Amniotic stem cell (primary cell): ENCODE results near the gene RTP4.

Experiments used
- DNase-seq: peaks from one replicate; lab custom pipeline; 2025; lab: John Stamatoyannopoulos, UW

Gene RTP4, protein sequence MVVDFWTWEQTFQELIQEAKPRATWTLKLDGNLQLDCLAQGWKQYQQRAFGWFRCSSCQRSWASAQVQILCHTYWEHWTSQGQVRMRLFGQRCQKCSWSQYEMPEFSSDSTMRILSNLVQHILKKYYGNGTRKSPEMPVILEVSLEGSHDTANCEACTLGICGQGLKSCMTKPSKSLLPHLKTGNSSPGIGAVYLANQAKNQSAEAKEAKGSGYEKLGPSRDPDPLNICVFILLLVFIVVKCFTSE

DNA sequence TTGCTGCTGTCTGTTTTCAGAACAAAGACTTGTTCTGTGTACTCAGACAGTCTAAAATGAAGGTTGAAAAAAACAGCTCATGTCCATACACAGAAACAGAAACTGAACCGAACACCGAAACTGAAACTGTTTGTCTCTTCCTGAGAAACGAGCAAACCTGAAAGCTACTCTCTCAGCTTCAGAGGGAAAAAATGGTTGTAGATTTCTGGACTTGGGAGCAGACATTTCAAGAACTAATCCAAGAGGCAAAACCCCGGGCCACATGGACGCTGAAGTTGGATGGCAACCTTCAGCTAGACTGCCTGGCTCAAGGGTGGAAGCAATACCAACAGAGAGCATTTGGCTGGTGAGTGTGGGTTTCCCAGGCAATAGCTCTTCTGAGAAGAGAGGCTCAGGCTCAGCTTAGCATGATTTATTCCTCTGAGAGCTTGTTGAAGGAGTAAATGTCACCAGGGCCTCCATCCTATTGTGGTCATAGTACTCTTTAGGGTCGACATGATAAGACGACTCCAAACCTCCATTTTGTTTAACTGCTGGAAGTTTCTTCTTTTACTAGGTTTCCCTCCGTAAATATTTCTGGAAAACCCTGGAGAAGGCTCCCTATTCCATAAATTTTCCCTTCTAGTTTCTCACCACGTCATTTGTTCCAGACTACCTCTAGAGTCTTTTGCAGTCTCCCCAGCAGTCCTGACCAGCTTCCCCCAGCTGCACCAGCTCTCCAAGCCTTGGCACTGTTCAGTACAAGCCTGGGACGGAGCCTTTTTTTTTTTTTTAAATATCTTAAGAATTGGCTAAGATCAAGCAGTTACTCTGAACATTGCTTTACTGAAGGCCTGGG, at the start of gene RTP4:
TSS of gene RTP4 (plus strand) at position 135 of the 838 bp plus-strand sequence. CDS start at position 192, 57 bp downstream.
- DNase-seq = no peak

DNA sequence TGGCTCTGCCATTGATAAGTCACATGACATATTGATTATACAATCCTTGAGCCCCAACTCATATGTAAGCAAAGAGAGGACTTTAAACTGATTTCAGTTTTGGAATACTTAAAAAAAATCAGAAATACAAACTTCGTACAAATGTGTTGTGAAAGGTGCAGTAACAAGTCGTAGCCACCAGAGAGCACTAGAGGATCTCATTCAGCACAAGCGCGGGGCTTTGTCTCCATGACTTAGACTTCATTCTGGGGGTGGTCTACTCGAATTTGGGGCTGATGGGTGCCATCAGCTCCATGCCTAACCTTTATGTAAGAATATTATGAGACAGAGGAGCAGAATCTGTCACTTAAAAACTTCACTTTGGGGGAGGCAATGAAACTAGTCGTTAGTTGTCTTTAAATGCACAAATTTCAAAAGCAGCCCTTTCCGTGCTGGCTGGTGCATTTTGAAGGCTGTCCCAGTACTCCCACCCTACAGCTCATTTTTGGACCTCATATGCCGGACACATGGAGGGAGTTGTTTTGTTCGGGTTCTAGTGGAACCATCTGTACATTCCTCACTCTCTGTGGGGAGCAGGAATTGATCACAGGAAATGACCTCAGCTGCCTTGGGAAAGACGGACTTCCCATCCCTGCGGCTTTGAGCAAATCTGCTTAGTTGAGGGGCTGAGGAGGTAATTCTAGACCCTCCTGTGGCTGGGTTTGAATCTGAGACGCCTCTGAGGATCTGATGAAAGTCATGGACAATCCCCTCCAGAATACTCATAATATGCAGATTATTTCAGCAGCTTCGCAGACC, 49.2 kb upstream of the RTP4 start:
- peak; percentile 21 for DNase-seq

DNA sequence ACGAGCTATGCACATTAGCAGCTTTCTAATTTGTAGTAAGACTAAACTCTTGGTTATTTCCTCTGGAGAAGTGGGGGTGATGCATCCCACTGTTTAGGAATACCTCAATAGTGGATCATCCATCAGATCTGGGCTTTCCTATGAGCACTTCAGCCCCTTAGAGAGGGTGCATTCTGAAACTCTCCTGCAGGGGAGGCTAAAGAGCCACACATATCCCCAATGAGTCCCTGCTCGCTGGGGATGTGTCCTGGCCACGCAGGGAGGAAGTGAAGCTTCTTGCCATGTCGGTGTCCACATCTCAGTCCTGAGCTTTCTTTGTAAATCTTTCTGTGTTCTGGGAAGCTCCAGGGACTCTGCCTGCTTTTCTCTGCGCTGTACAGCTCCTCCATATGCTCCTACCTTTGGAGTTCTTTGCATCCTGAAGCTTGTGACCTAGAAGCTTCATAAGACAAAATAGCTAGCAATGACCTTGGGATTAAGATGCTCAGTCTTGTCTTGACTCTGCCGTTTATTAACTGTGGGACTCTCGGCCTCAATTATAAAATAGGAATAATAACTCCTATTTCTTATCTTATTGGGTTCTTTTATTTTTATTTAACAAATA, 48.4 kb upstream of the RTP4 start:
- no peak for DNase-seq

DNA sequence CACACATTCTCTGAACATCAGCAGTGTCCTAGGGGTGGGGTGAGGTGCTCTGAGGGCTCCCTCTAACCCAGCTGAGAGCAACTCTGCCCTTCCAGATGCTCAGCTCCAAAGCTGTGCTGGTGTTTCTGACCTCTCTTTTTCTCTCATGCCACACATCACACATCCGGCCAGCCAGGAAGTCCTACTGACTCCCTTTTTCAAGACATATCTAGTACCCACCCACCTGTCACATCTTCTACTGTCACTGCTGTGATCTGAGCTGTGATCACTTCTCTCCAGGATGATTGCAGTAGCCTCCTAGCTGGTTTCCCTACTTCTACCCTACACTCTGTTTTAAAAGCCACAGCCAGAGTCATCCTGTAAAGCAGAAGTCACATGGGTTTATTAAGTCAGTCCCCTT, 46.4 kb upstream of the RTP4 start:
- no peak for DNase-seq

DNA sequence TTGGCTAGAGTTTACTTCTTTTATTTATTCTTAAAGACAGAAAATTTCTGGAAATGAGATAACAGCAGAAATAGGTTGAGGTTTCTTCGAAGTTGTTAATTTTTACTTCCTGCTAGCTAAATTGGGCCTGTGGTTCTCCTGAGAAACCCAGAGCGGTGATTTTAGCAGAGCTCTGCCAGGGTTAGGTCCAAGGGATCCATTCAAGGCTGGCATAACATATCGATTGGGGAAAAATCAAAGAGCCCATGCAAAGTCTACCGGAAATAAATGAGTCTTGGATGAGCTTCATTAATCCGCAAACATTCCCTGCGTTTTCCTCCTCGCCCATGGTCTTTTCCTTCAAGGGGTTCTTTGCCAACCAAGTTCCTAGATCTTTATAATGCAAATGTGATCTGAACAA, 45.9 kb upstream of the RTP4 start:
- no peak for DNase-seq

DNA sequence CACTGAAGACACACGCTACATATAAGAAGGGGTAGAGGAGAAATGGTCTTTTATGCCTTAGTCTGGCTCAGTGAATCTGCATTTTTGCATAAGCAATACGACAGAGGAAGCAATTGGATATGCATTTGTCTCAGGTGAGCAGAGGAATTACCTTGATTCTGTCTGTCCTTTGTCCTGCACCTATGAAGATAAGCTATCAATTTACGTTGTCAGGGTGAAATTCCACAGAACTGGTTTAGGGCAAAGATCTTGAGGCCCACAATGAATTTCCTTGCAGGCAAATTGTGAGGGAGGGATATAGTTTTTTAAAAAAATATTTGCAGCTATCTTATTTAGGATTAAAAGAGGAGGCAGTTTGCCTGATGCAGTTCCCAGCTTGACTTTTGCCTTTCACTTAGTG, 45.1 kb upstream of the RTP4 start:
- no peak for DNase-seq

DNA sequence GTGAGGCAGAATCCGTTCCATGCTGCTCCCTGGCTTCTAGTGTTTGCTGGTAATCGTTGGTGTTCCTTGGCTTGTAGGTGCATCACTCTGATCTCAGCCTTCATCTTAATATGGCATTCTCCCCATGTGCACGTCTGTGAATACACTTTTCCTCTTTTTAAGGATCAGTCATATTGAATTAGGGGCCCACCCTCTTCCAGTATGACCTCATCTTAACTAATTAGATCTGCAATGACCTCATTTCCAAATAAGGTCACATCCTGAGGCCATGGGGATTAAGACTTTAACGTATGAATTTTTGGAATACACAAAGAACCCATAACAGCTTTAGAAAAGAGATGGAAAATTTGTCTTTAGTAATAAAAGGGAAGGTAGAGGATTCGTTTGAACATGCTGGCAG, 42.6 kb upstream of the RTP4 start:
- no peak for DNase-seq

DNA sequence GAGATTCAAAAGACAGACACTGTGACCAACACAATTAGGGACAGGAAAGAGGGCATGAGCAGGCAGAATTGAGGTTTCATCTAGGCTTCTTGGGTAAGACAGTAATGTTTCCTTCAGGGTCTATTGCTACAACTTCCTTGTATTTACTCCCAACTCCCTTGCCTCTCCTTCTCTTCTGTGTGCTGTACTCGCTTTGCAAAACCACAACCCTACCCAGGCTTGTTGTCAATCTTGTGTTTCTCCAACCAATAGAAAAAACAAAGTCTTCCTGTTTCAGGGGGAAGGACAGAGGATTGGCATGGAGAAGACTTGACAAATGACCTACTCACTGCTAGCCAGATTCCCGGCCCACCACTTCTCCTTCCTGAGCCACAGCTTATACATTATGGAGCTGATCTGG, 40.3 kb upstream of the RTP4 start:
- DNase-seq = no peak

DNA sequence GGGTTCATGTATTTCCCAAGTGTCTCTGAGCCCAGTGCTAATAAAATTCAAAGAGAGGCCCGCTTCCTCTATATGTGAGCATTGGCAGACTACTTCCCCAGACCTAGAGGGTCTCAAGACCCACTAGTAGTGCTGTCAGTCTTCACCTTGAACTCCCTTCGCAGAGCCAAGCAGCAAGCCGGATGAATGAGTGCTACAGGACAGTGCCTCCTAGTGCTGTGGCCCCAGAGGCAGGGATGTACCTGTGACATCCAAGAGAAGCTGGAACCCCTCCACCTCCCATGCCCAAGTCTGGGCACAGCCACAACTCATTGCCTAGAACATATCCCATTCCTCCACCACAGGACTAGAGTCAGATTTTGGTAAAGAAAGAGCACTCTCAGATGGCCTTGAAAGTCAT, 39.5 kb upstream of the RTP4 start:
- no peak for DNase-seq

DNA sequence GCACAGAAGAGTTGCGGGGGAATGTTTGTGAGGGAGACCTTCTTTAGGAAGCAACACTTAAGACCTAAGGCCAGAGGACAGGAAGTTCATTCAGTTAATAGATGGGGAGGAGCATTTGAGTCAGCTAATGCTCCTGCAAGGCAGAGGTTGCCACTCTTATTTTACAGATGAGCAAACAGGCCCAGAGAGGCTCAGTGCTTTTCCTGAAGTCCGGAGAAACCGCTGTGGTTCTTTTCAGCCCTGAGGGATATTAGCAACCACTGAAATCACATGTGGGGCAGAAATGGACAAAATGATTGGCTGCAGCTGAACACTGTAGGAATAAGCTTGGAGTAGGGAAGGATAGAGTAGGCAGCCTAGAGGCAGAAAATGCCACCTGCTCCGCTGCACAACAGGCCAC, 33.3 kb upstream of the RTP4 start:
- DNase-seq = no peak

DNA sequence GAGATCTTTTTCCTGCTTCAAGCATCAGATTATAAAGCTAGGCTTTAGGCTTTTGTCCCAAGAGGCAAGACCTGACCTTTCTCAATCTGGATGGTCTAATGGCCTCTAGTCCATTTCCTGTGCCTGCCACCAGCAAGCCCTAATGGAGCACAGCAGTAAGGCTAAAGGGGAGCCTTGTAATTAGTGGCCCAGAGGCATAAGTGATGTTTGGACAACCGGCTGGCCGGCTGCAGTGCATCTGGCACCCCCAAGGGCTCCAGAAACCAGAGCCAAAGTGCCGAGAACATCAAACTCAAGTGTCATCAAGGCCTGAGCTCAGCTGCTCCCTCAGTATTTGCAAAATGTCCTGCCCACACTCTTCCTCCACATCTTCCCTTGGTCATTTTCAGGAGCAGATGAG, 31.9 kb upstream of the RTP4 start:
- no peak for DNase-seq

DNA sequence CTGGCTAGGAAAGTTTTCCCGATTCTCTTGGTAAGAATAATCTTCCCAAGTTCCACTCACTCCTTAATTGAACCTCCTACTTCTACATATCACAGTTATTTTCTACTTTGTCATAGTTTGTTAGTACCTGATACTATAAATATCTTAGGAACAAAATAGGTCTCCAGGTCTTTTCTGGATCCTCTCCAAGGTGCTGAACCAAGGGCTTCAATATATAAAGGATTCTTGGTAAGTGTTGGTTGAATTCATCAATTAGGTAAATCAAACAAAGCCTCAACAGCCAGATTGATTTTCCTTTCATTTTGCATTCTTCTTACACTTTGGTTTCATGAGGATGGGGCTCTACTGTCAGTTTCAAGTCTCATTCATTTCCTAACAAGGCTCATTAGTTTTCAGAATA, 27.6 kb upstream of the RTP4 start:
- DNase-seq = no peak

DNA sequence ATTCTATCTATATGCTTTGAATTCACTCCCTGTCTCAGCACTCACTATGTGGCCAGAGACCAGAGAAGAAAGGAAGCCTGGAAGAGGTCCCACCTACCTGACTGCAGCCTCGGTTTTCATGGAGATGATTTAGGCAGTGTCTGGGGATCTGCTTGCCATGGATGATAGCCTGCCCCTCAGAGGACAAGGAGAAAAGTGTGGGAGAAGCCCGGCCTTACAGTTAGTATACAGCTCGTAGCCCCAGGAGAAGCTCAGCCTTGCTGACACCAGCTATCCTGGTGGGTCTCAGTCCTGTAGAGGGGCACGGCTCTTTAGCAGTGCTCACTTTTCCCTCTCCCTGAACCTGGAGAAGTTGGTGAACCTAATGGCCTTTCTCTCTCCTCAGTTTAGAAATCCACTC, 25.9 kb upstream of the RTP4 start:
- DNase-seq = no peak

DNA sequence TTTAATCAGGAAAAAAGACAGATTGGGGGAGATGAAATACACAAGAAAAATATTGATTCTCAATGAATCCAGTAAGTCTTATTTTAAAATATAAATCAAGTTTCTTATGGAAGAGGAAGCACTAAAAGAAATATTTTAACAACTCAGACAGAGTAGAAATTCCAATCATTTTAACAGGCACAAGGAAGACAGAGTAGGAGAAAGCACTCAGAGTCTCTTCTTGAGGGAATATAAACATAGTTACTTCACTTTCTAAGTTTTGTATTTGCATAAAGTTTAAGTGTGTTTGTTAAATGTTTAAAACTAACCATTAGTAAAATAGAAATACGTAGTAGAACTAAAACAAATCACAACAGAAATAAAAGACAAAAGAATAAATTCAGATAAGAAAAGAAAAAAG, 24.5 kb upstream of the RTP4 start:
- no peak for DNase-seq

DNA sequence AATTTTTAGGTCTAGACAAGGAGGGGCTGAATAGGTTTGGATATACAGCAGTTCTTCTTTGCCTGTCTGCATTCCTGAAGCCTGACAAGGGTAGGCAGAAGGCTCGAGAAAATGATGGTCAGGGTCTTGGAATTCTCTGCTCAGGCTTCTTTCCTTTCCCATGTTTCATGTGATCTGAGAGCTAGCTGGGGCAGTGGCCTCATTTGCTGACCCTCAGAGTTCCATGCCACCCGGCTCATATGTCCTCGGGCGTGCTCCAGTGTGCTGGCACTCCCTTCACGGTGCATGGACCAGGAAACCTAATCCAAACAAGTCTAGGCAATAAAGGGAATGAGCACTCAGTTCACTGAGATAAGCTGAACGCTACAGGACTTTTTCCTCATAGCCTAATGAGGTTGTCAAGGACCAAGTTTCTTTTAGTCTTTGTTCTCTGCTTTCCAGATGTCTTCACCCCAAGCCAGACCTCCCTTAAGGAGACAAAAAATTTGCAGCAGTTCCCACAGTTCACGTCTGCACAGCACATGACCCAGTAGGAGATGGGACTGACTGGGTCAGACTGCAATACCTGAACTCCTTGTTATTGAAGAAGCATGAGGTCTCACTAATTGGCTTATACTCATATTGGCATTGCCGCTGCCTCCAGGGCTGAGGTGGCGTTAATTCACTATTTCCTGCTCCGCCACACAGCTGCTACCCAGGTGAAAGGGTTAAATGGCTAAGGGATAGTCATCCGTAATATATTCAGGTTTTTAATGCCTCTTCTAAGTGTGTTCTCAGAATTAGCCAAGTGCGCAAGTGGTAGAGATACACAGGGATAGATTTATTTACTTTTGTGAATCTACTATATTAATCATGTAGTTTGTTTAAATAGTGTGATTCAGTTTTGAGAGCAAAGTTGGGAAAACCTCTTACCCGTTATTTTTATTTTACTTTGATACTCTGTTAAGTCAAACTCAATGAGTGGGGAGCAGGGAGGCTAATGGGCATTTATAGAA, 15.3 kb upstream of the RTP4 start:
- DNase-seq = no peak

DNA sequence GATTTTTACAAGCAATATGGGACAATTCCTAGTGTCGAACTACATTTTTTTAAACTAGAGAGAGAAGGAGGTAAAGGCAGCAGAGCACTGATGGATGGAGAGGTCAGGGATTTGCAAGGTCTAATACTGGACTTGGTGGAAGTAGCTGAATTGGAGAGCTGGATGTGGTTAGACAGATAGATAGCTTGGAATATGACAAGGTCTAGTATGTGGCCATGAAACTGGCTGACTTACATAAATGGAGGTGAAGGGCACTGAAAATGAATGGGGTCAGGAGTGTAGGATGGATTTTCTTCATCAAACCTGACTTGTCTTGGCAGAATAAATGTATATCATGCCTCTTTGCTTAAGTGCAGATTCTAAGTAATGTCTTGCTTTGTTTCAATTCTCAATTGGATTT, 10.1 kb upstream of the RTP4 start:
- DNase-seq = no peak

DNA sequence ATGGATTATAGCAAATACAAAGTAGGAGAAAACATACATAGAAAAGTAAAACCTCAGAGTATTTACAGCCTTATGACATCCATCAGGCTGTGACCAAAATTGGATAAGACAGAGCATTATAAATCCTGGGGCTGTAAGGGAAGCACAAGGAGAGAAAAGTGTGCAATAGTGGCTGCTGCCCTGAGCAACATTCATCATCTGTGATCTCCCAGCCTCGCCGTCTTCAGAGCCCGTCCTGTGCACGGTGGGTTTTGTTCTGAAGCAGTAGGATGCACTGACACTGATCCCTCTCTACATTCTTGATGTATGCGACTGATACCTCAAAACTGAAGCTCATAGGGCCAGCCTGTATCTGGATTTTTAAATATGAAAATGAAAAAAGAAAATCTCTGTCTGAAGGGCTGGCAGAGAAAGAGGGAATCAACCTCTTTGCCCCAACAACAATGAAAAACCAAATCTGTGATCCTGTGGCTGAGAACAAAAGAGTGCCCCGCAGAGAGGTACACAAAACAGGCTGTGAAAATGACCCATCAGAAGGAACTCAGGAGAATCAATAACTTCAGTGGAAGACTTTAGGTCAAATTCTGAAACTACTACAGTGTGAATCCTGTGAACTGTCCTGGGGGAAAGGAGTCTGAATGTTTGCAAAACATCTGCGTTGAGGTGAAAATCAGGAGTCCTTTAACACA, 8.2 kb upstream of the RTP4 start:
- no peak for DNase-seq

DNA sequence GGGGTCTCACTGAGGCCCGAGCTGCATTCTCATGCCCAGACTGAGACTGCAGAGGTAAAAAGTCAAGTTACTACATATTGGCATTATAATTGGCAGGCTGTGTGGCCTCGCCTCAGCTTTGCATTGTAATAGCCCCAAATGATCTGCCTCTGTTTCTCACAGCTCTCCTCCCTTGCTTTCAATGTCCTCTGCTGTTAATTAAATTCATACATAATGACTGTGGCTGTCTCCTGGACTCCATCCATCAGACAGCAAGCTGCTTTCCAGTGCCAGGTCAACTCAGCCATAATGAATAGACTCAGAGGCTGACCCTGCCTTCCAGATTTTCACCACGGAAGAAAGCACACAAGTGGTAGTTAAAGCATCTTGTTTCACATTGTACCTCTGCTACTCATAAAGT, 7.6 kb upstream of the RTP4 start:
- no peak for DNase-seq

DNA sequence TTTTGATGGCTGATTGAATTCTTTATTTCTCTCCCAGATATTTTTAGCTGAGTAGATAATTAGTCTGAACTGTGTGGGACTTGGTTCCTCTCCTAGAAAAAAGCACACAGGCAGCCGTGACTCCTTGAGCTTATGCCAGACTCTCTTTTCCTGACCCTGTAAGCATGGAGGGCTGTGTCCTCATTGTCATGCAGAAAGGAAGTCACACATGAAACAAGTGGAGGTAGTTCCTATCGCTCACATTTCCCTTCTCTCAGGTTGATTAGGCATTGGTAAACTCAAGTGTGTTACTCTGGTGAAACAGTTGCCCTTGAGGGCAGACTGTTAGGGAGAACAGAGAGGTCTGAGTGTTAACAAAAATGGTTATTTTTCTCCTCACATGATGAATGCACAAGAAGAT, 6.3 kb upstream of the RTP4 start:
- DNase-seq = no peak

DNA sequence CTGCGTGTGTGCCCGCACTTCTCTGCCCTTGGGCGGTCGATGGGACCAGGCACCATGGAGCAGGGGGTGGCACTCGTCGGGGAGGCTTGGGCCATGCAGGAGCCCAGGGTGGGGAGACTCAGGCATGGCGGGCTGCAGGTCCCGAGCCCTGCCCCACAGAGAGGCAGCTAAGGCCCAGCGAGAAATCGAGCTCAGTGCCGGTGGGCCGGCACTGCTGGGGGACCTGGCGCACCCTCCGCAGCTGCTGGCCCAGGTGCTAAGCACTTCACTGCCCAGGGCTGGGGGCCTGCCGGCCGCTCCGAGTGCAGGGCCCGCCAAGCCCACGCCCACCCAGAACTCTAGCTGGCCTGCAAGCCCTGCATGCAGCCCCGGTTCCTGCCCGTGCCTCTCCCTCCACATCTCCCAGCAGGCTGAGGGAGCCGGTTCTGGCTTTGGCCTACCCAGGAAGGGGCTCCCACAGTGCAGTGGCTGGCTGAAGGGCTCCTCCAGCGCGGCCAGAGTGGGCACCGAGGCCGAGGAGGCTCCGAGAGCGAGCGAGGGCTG, 553 bp upstream of the RTP4 start:
- no peak for DNase-seq

DNA sequence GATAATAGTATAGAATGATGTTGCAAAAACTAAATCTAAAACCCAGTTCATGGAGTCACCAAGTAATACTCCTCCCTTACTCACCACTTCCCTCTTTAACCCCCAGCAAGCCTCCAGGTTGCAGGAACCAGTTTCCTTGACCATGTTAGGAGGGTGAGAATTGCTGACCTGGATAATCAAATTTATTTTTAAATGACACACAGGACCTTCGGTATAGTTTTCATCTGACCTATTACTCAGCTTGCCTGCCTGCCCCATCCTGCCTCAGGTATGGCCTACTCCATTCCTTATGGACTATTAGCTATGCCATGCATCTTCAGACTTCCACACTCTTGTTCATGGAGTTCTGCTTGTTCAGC, 883 bp downstream of the RTP4 start:
- no peak for DNase-seq
